HEK293 (cell line): ENCODE measurements around the gene PROX1.

Experiments
- EGR2 ChIP-seq: fragments of 450-650 bp; formaldehyde crosslinking; IDR thresholded peaks from 2 replicates; pipeline ENCODE4 v1.5.1; 2016; ENCODE audit warnings: low read depth, missing biosample characterization, missing genetic modification characterization
- ELK4 ChIP-seq: IDR thresholded peaks from 2 replicates; pipeline ENCODE4 v1.6.1; 2011; ENCODE audit warnings: mild to moderate bottlenecking, low read depth, low read length, borderline replicate concordance
- GLIS1 ChIP-seq: fragments of 450-650 bp; formaldehyde crosslinking; IDR thresholded peaks from 2 replicates; pipeline ENCODE4 v1.5.1; 2016; ENCODE audit warnings: missing biosample characterization, missing genetic modification characterization
- KLF9 ChIP-seq: fragments of 450-650 bp; formaldehyde crosslinking; IDR thresholded peaks from 2 replicates; pipeline ENCODE4 v1.5.1; 2016; ENCODE audit warnings: missing biosample characterization, missing genetic modification characterization, low read depth
- OVOL3 ChIP-seq: fragments of 450-650 bp; formaldehyde crosslinking; IDR thresholded peaks from 2 replicates; pipeline ENCODE4 v1.5.1; 2016; ENCODE audit warnings: missing biosample characterization, missing genetic modification characterization
- WT1 ChIP-seq: fragments of 450-650 bp; formaldehyde crosslinking; IDR thresholded peaks from 2 replicates; pipeline ENCODE4 v1.5.1; 2016; ENCODE audit warnings: missing biosample characterization, missing genetic modification characterization
- ZBTB21 ChIP-seq: fragments of 450-650 bp; formaldehyde crosslinking; IDR thresholded peaks from 2 replicates; pipeline ENCODE4 v1.5.1; 2017; ENCODE audit warnings: missing biosample characterization, missing genetic modification characterization
- ZBTB48 ChIP-seq: fragments of 450-650 bp; formaldehyde crosslinking; IDR thresholded peaks from 2 replicates; pipeline ENCODE4 v1.5.1; 2016; ENCODE audit warnings: missing biosample characterization, missing genetic modification characterization
- ZFHX2 ChIP-seq: fragments of 450-650 bp; formaldehyde crosslinking; conservative IDR thresholded peaks from 2 replicates; pipeline ENCODE4 v1.5.1; 2016; ENCODE audit warnings: missing biosample characterization, missing genetic modification characterization
- ZFP41 ChIP-seq: fragments of 450-650 bp; formaldehyde crosslinking; IDR thresholded peaks from 2 replicates; pipeline ENCODE4 v1.5.1; 2016; ENCODE audit warnings: missing biosample characterization, missing genetic modification characterization, borderline replicate concordance
- ZNF10 ChIP-seq: fragments of 450-650 bp; formaldehyde crosslinking; IDR thresholded peaks from 2 replicates; pipeline ENCODE4 v1.5.1; 2017; ENCODE audit warnings: missing biosample characterization, missing genetic modification characterization
- ZNF133 ChIP-seq: fragments of 450-650 bp; formaldehyde crosslinking; IDR thresholded peaks from 2 replicates; pipeline ENCODE4 v1.5.1; 2016; ENCODE audit warnings: missing biosample characterization, missing genetic modification characterization
- ZNF23 ChIP-seq: fragments of 450-650 bp; formaldehyde crosslinking; IDR thresholded peaks from 2 replicates; pipeline ENCODE4 v1.5.1; 2016; ENCODE audit warnings: missing biosample characterization, missing genetic modification characterization, borderline replicate concordance
- ZNF280C ChIP-seq: fragments of 450-650 bp; formaldehyde crosslinking; IDR thresholded peaks from 2 replicates; pipeline ENCODE4 v1.5.1; 2016; ENCODE audit warnings: missing biosample characterization, missing genetic modification characterization
- ZNF366 ChIP-seq: fragments of 450-650 bp; formaldehyde crosslinking; conservative IDR thresholded peaks from 2 replicates; pipeline ENCODE4 v1.5.1; 2016; ENCODE audit warnings: missing biosample characterization, missing genetic modification characterization
- ZNF398 ChIP-seq: fragments of 450-650 bp; formaldehyde crosslinking; IDR thresholded peaks from 2 replicates; pipeline ENCODE4 v1.5.1; 2017; ENCODE audit warnings: missing biosample characterization, missing genetic modification characterization
- ZNF48 ChIP-seq: fragments of 450-650 bp; formaldehyde crosslinking; IDR thresholded peaks from 2 replicates; pipeline ENCODE4 v1.5.1; 2016; ENCODE audit warnings: missing biosample characterization, missing genetic modification characterization
- ZNF555 ChIP-seq: fragments of 450-650 bp; formaldehyde crosslinking; conservative IDR thresholded peaks from 2 replicates; pipeline ENCODE4 v1.5.1; 2017; ENCODE audit warnings: missing biosample characterization, mild to moderate bottlenecking, missing genetic modification characterization, inconsistent platforms
- ZNF660 ChIP-seq: fragments of 450-650 bp; IDR thresholded peaks from 2 replicates; pipeline ENCODE4 v1.5.1; 2018; ENCODE audit warnings: missing biosample characterization, mild to moderate bottlenecking, missing genetic modification characterization
- ZNF776 ChIP-seq: fragments of 450-650 bp; formaldehyde crosslinking; IDR thresholded peaks from 2 replicates; pipeline ENCODE4 v1.5.0; 2017; ENCODE audit warnings: missing biosample characterization, missing genetic modification characterization, borderline replicate concordance
- TF ChIP-seq, protein P1 (sequence below): fragments of 450-650 bp; formaldehyde crosslinking; IDR thresholded peaks from 2 replicates; pipeline ENCODE4 v1.5.1; 2016; ENCODE audit warnings: missing biosample characterization, missing genetic modification characterization, low read depth
- TF ChIP-seq, protein P2 (sequence below): fragments of 450-650 bp; formaldehyde crosslinking; IDR thresholded peaks from 2 replicates; pipeline ENCODE4 v1.5.1; 2016; ENCODE audit warnings: missing biosample characterization, missing genetic modification characterization
- TF ChIP-seq, protein P3 (sequence below): fragments of 450-650 bp; formaldehyde crosslinking; IDR thresholded peaks from 2 replicates; pipeline ENCODE4 v1.5.1; 2016; ENCODE audit warnings: missing biosample characterization, missing genetic modification characterization

The PROX1 gene

GRCh38 chr1:213989002-213989855 is 1.5 kb downstream of the PROX1 start (continued):
- no peak for TF ChIP-seq ZNF776 (tag by site-specific recombination)
- TF ChIP-seq ZBTB48 (tag by site-specific recombination): 0 out of 2 replicates have a peak, but pooled peaks have one; percentile 18
- TF ChIP-seq, protein P1, sequence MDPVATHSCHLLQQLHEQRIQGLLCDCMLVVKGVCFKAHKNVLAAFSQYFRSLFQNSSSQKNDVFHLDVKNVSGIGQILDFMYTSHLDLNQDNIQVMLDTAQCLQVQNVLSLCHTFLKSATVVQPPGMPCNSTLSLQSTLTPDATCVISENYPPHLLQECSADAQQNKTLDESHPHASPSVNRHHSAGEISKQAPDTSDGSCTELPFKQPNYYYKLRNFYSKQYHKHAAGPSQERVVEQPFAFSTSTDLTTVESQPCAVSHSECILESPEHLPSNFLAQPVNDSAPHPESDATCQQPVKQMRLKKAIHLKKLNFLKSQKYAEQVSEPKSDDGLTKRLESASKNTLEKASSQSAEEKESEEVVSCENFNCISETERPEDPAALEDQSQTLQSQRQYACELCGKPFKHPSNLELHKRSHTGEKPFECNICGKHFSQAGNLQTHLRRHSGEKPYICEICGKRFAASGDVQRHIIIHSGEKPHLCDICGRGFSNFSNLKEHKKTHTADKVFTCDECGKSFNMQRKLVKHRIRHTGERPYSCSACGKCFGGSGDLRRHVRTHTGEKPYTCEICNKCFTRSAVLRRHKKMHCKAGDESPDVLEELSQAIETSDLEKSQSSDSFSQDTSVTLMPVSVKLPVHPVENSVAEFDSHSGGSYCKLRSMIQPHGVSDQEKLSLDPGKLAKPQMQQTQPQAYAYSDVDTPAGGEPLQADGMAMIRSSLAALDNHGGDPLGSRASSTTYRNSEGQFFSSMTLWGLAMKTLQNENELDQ (tag by site-specific recombination): no peak
- TF ChIP-seq OVOL3 (tag by site-specific recombination): no peak
- TF ChIP-seq ZNF133 (tag by site-specific recombination): no peak
- no peak for TF ChIP-seq ELK4
- peak; percentile 67 for TF ChIP-seq ZFHX2 (tag by site-specific recombination)
- TF ChIP-seq ZNF48 (tag by site-specific recombination): no peak
- no peak for TF ChIP-seq KLF9 (tag by site-specific recombination)
- no peak for TF ChIP-seq GLIS1
- no peak for TF ChIP-seq ZNF555 (tag by site-specific recombination)
- TF ChIP-seq ZNF280C (tag by site-specific recombination): no peak
- TF ChIP-seq, protein P2, sequence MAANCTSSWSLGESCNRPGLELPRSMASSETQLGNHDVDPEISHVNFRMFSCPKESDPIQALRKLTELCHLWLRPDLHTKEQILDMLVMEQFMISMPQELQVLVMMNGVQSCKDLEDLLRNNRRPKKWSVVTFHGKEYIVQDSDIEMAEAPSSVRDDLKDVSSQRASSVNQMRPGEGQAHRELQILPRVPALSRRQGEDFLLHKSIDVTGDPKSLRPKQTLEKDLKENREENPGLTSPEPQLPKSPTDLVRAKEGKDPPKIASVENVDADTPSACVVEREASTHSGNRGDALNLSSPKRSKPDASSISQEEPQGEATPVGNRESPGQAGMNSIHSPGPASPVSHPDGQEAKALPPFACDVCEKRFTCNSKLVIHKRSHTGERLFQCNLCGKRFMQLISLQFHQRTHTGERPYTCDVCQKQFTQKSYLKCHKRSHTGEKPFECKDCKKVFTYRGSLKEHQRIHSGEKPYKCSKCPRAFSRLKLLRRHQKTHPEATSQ (tag by site-specific recombination): no peak; the same call in 1 of the 2 replicates
- TF ChIP-seq ZNF366: peak; percentile 73
- no peak for TF ChIP-seq ZFP41
- peak; percentile 73 for TF ChIP-seq WT1 (tag by site-specific recombination)
- TF ChIP-seq ZNF10: no peak
- peak; percentile 53; the same call in 1 of the 2 replicates for TF ChIP-seq EGR2 (tag by site-specific recombination)
- no peak for TF ChIP-seq ZNF23 (tag by site-specific recombination)
- TF ChIP-seq ZNF660 (tag by site-specific recombination): 0 out of 2 replicates have a peak, but pooled peaks have one; percentile 14
- TF ChIP-seq, protein P3, sequence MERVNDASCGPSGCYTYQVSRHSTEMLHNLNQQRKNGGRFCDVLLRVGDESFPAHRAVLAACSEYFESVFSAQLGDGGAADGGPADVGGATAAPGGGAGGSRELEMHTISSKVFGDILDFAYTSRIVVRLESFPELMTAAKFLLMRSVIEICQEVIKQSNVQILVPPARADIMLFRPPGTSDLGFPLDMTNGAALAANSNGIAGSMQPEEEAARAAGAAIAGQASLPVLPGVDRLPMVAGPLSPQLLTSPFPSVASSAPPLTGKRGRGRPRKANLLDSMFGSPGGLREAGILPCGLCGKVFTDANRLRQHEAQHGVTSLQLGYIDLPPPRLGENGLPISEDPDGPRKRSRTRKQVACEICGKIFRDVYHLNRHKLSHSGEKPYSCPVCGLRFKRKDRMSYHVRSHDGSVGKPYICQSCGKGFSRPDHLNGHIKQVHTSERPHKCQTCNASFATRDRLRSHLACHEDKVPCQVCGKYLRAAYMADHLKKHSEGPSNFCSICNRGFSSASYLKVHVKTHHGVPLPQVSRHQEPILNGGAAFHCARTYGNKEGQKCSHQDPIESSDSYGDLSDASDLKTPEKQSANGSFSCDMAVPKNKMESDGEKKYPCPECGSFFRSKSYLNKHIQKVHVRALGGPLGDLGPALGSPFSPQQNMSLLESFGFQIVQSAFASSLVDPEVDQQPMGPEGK (tag by site-specific recombination): peak; percentile 66
- peak; percentile 97 for TF ChIP-seq ZNF398 (tag by site-specific recombination)
- TF ChIP-seq ZBTB21 (tag by site-specific recombination): no peak
